ENCODE data around the gene FKBP11. TPM values are rescaled to one million over a fixed set of nuclear protein-coding genes. Genes with fewer than 3 reads are reported as not detected.
A peak's percentile ranks its signal among the peaks of the same experiment; 100 is the strongest.

The FKBP11 gene
- total RNA-seq, 1 donor from 2014 or later: 14.8 TPM

DNA sequence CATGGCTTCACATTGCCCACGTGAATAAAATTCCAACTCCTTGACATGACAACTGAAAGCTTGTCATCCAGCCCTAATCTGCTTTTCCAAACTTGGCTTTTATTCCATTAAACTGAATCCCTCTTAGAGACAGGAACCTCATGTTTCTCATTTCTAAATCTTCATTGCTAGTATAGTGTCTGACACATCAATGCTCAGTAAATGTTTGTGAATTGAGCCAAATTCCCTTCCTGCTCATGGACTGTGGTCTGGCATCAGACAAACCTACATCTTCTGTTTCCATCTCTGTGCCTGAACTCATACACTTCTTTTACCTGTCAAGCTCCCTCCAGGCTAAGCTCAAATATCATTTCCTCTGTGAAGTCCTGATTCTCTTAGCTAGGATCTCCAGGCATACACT is 4.3 kb upstream of the FKBP11 start:
- Histone ChIP-seq H3K36me3 (ENCODE audit: control insufficient read depth, insufficient read depth, low read length) (peaks cover 3% of the 10 kb centered on the region), H3K4me3 (ENCODE audit: low read depth, low read length) (no peak overlapping the region), H3K27me3 (ENCODE audit: control insufficient read depth, insufficient read depth, low read length) (no peaks in the 10 kb centered on the region)
- TF ChIP-seq, protein P1, sequence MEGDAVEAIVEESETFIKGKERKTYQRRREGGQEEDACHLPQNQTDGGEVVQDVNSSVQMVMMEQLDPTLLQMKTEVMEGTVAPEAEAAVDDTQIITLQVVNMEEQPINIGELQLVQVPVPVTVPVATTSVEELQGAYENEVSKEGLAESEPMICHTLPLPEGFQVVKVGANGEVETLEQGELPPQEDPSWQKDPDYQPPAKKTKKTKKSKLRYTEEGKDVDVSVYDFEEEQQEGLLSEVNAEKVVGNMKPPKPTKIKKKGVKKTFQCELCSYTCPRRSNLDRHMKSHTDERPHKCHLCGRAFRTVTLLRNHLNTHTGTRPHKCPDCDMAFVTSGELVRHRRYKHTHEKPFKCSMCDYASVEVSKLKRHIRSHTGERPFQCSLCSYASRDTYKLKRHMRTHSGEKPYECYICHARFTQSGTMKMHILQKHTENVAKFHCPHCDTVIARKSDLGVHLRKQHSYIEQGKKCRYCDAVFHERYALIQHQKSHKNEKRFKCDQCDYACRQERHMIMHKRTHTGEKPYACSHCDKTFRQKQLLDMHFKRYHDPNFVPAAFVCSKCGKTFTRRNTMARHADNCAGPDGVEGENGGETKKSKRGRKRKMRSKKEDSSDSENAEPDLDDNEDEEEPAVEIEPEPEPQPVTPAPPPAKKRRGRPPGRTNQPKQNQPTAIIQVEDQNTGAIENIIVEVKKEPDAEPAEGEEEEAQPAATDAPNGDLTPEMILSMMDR (IDR thresholded peaks at IDR 0.05; ENCODE audit: insufficient read depth, low read length, poor library complexity, severe bottlenecking): no peak
- no peak for DNase-seq (ENCODE audit: low read depth)

DNA sequence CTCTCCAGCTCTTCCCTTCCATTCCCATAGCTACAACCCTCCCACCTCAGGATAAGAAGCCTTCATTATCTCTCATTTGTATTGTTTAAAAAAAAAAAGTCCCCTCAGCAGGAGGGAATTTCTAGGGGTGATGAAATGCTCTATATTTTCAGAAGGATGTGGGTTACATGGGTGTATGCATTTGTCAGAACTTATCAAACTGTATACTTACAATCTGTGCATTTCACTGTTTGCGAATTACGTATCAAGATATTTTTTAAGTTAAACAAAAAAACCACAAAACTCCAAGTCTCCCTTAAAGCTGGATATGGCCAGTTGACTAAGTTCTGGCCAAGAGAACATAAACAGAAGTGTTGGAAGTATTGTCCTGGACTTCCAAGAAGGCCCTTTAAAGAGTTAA is 2.0 kb upstream of the FKBP11 start:
- Histone ChIP-seq H3K4me3 (ENCODE audit: low read depth, low read length) (no peak overlapping the region), H3K27me3 (ENCODE audit: control insufficient read depth, insufficient read depth, low read length) (no peaks in the 10 kb centered on the region), H3K36me3 (ENCODE audit: control insufficient read depth, insufficient read depth, low read length) (peaks cover 2% of the 10 kb centered on the region)
- DNase-seq (ENCODE audit: low read depth): no peak
- TF ChIP-seq, protein P1 (IDR thresholded peaks at IDR 0.05; ENCODE audit: insufficient read depth, low read length, poor library complexity, severe bottlenecking): no peak

DNA sequence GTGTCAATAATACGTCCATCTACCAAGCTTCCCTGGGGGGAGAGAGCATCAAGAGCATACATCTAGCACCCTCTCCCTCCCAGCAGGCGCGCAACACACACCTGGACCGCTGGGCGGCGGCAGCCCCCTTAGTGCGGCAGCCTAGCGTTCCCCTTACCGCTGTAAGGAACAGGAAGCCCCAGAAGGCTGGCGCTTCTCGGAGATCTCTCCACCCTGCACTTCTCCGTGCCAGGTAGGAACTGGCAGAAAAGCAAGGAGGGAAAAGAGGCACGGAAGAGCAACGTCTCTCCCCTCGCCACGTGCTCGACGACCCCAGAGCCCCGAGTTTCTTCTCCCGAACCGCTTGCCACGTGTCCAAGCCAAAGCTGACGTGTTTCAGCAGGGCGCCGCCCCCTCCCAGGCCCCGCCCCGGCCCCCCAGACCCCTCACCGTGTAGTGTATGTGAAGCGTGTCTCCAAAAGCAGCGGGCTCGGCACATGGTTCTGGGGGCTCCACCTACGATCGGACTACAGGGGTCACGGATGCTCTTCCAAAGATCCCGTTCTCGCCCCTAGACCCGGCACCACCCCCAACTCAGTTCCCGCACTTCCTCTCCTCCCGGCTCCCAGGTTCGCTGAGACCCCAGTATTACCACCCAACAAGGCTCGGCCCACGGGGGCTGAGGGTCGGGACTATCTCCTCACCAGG is 532 bp downstream of the FKBP11 start:
- H3K36me3 ChIP-seq (ENCODE audit: control insufficient read depth, insufficient read depth, low read length): no peaks in the 10 kb centered on the region
- TF ChIP-seq, protein P1 (IDR thresholded peaks at IDR 0.05; ENCODE audit: insufficient read depth, low read length, poor library complexity, severe bottlenecking): peak; percentile 79
- H3K4me3 ChIP-seq (ENCODE audit: low read depth, low read length): peak overlapping the region; percentile 73
- no peak for DNase-seq (ENCODE audit: low read depth)
- no peaks in the 10 kb centered on the region for H3K27me3 ChIP-seq (ENCODE audit: control insufficient read depth, insufficient read depth, low read length)

- DNase-seq (ENCODE audit: low read depth): no peak
- H3K27me3 ChIP-seq (ENCODE audit: control insufficient read depth, insufficient read depth, low read length): no peaks in the 10 kb centered on the region
- TF ChIP-seq, protein P1 (IDR thresholded peaks at IDR 0.05; ENCODE audit: insufficient read depth, low read length, poor library complexity, severe bottlenecking): no peak
- H3K4me3 ChIP-seq (ENCODE audit: low read depth, low read length): no peak overlapping the region
- no peaks in the 10 kb centered on the region for H3K36me3 ChIP-seq (ENCODE audit: control insufficient read depth, insufficient read depth, low read length)
Measured at GRCh38 chr12:48923117-48923516, 2.2 kb downstream of the FKBP11 start.

- TF ChIP-seq, protein P1 (IDR thresholded peaks at IDR 0.05; ENCODE audit: insufficient read depth, low read length, poor library complexity, severe bottlenecking): no peak
- Histone ChIP-seq H3K36me3 (ENCODE audit: control insufficient read depth, insufficient read depth, low read length) (no peaks in the 10 kb centered on the region), H3K27me3 (ENCODE audit: control insufficient read depth, insufficient read depth, low read length) (no peaks in the 10 kb centered on the region), H3K4me3 (ENCODE audit: low read depth, low read length) (no peak overlapping the region)
- DNase-seq (ENCODE audit: low read depth): no peak
Measured at GRCh38 chr12:48917857-48918537, 7.3 kb downstream of the FKBP11 start.
